ENCODE measurements around the gene HAAO.
A peak's percentile ranks its signal among the peaks of the same experiment; 100 is the strongest.

HAAO gene

DNA sequence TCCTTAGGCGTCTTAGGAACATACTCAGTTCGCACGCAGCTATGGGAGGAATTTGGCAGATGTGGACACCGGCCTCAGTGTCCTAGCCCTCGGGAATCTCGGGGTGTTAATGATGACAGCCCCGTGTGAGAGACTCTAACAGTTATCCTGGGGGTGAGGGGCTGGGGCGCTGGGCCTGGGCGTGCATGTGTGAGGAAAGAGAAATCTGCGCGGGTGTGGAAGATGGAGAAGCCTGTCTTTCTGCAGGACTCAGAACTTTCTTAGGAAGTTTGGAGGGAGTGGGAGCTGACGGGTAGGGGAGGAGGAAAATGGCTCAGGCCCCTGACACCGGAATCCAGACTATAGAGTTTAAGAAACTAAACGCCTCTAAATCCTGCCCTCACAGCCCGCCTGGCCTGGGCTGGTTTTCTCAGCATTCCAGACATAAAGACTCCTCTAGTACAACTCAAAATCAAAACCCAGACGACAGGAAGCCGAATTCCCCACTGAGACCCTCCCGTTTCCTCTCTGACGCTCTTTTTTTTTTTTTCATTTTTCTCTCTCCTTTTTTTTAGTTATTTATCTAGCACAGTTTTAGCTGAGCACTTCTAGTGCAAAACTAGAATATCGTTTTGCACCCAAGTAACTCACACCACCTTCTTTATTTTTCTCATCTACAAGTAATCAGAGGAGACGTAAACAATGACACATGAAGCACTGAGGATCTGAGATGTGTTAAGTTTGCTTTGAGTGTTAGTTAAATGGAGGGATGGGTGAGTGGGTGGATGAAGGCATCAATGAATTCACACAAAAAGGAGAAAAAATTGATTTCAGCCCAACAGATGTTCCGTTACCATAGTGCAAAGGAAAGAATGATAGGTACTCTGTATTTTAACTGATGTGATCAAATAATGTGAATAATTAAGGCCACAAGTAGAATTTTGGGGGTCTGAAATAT lies 1.2 kb upstream of the HAAO start:
- no peaks in the 10 kb centered on the region for H4K20me1 ChIP-seq (ENCODE audit: control insufficient read depth, insufficient read depth, low read depth, low read length)
- peak overlapping the region; percentile 49 for H3K4me2 ChIP-seq (ENCODE audit: low read length)
- peaks cover 48% of the 10 kb centered on the region for H3K4me1 ChIP-seq (ENCODE audit: control insufficient read depth, low read length)
- H3K79me2 ChIP-seq (ENCODE audit: control insufficient read depth, low read length) = no peaks in the 10 kb centered on the region
- no peak for TF ChIP-seq EZH2phosphoT487 (IDR thresholded peaks at IDR 0.05; ENCODE audit: borderline replicate concordance, low read length)
- H3K9me2 ChIP-seq (replicated peaks; ENCODE audit: control insufficient read depth, low read length) = no peaks in the 10 kb centered on the region
- peak overlapping the region; percentile 44 for H3K4me3 ChIP-seq (ENCODE audit: low read length)
- H3K9me3 ChIP-seq (ENCODE audit: control insufficient read depth, insufficient read depth, low read length) = no peaks in the 10 kb centered on the region
- peaks cover 3% of the 10 kb centered on the region; the same call in 1 of the 2 replicates for H3F3A ChIP-seq (ENCODE audit: control insufficient read depth, insufficient read depth)
- H3K36me3 ChIP-seq (ENCODE audit: control insufficient read depth, low read length) = no peaks in the 10 kb centered on the region
- peaks cover 31% of the 10 kb centered on the region for H3K27me3 ChIP-seq (ENCODE audit: control insufficient read depth, low read length)
- H3K27ac ChIP-seq (ENCODE audit: low read depth, low read length) = no peak overlapping the region

DNA sequence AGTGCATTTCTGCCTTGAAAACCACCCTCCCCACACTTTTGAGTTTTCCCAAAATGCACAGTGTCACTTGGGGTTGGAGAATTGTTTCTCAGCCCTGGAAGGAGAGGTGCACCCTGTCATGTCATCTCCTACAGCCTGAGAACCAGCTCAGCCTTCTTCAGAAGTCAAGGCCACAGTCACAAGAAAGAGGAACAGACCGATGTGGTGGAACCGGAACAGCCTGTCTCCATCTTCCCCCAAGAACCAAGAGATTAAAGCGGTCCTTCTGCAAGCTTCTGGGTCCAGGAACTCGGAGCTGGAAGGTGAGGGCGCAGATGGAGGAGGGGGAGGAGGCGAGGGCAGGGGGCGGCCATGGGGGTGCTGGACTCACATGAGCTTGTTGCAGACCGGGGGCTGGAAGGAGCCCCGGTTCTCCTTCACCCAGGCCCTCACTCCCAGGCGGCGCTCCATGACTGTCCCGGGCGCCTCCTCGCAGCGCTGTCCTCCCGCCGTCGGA lies 248 bp downstream of the HAAO start:
- no peaks in the 10 kb centered on the region for H3K9me3 ChIP-seq (ENCODE audit: control insufficient read depth, insufficient read depth, low read length)
- no peaks in the 10 kb centered on the region for H3K36me3 ChIP-seq (ENCODE audit: control insufficient read depth, low read length)
- no peaks in the 10 kb centered on the region for H3K9me2 ChIP-seq (replicated peaks; ENCODE audit: control insufficient read depth, low read length)
- H3K79me2 ChIP-seq (ENCODE audit: control insufficient read depth, low read length) = no peaks in the 10 kb centered on the region
- TF ChIP-seq EZH2phosphoT487 (IDR thresholded peaks at IDR 0.05; ENCODE audit: borderline replicate concordance, low read length) = no peak
- TF ChIP-seq, protein P1, sequence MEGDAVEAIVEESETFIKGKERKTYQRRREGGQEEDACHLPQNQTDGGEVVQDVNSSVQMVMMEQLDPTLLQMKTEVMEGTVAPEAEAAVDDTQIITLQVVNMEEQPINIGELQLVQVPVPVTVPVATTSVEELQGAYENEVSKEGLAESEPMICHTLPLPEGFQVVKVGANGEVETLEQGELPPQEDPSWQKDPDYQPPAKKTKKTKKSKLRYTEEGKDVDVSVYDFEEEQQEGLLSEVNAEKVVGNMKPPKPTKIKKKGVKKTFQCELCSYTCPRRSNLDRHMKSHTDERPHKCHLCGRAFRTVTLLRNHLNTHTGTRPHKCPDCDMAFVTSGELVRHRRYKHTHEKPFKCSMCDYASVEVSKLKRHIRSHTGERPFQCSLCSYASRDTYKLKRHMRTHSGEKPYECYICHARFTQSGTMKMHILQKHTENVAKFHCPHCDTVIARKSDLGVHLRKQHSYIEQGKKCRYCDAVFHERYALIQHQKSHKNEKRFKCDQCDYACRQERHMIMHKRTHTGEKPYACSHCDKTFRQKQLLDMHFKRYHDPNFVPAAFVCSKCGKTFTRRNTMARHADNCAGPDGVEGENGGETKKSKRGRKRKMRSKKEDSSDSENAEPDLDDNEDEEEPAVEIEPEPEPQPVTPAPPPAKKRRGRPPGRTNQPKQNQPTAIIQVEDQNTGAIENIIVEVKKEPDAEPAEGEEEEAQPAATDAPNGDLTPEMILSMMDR (IDR thresholded peaks at IDR 0.05; ENCODE audit: low read depth, low read length, poor library complexity, severe bottlenecking) = no peak
- peaks cover 46% of the 10 kb centered on the region for H3K4me1 ChIP-seq (ENCODE audit: control insufficient read depth, low read length)
- peaks cover 3% of the 10 kb centered on the region; the same call in 1 of the 2 replicates for H3F3A ChIP-seq (ENCODE audit: control insufficient read depth, insufficient read depth)
- H4K20me1 ChIP-seq (ENCODE audit: control insufficient read depth, insufficient read depth, low read depth, low read length) = no peaks in the 10 kb centered on the region
- peak overlapping the region; percentile 44 for H3K4me3 ChIP-seq (ENCODE audit: low read length)
- H3K4me2 ChIP-seq (ENCODE audit: low read length) = peak overlapping the region; percentile 49
- peaks cover 31% of the 10 kb centered on the region for H3K27me3 ChIP-seq (ENCODE audit: control insufficient read depth, low read length)
- no peak overlapping the region for H3K27ac ChIP-seq (ENCODE audit: low read depth, low read length)

DNA sequence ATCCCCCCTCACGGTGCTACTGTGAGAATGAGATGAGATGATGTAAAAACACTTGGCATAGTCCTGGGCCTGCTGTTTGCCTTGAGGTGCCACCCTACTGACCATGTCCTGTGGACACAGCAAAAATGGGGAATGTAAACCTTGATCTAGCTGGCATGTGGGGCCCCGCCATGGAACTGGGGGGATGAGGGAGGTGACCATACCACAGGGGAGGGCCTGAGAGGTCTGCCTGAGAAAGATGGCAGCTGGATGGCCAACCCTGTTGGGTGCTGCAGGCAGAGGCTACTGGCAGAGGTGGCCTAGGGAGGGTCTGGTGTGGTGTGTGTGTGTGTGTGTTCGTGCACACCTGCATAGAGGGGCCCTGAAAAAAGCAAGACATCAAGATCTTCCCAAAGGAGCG lies 777 bp downstream of the HAAO start:
- Histone ChIP-seq H4K20me1 (ENCODE audit: control insufficient read depth, insufficient read depth, low read depth, low read length) (no peaks in the 10 kb centered on the region), H3K27me3 (ENCODE audit: control insufficient read depth, low read length) (peaks cover 31% of the 10 kb centered on the region), H3K4me1 (ENCODE audit: control insufficient read depth, low read length) (peaks cover 41% of the 10 kb centered on the region), H3K4me2 (ENCODE audit: low read length) (no peak overlapping the region), H3K27ac (ENCODE audit: low read depth, low read length) (no peak overlapping the region), H3K36me3 (ENCODE audit: control insufficient read depth, low read length) (no peaks in the 10 kb centered on the region), H3K9me2 (replicated peaks; ENCODE audit: control insufficient read depth, low read length) (no peaks in the 10 kb centered on the region), H3K4me3 (ENCODE audit: low read length) (no peak overlapping the region; the same call in 1 of the 2 replicates), H3K9me3 (ENCODE audit: control insufficient read depth, insufficient read depth, low read length) (no peaks in the 10 kb centered on the region), H3K79me2 (ENCODE audit: control insufficient read depth, low read length) (no peaks in the 10 kb centered on the region), H3F3A (ENCODE audit: control insufficient read depth, insufficient read depth) (peaks cover 3% of the 10 kb centered on the region; the same call in 1 of the 2 replicates)
- TF ChIP-seq, protein P1 (IDR thresholded peaks at IDR 0.05; ENCODE audit: low read depth, low read length, poor library complexity, severe bottlenecking) = no peak
- TF ChIP-seq EZH2phosphoT487 (IDR thresholded peaks at IDR 0.05; ENCODE audit: borderline replicate concordance, low read length) = no peak

DNA sequence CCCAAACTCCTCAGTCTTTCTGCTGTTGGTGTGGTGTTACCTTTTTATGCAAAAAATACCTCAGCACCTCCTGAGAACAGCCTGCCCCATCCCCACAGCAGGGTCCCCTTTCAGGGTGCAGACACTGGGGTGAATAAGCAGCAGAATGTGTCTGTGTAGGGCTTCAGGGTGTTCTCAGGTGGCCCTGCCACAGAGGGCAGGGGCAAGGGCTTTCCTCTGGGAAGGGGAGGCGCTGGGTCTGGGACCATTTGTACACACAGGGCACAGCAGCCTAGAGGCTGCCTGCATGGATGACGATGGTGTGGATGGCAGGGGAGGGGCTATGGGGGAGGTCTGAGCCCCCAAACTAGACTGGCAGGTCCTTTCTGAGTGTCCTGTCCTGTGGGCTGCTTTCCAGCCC lies 2.6 kb downstream of the HAAO start:
- Histone ChIP-seq H3K4me1 (ENCODE audit: control insufficient read depth, low read length) (peaks cover 23% of the 10 kb centered on the region), H3K4me3 (ENCODE audit: low read length) (no peak overlapping the region), H3K9me3 (ENCODE audit: control insufficient read depth, insufficient read depth, low read length) (no peaks in the 10 kb centered on the region), H3K27me3 (ENCODE audit: control insufficient read depth, low read length) (peaks cover 31% of the 10 kb centered on the region), H3K4me2 (ENCODE audit: low read length) (no peak overlapping the region), H3F3A (ENCODE audit: control insufficient read depth, insufficient read depth) (no peaks in the 10 kb centered on the region), H3K36me3 (ENCODE audit: control insufficient read depth, low read length) (no peaks in the 10 kb centered on the region), H3K79me2 (ENCODE audit: control insufficient read depth, low read length) (no peaks in the 10 kb centered on the region), H3K9me2 (replicated peaks; ENCODE audit: control insufficient read depth, low read length) (no peaks in the 10 kb centered on the region), H3K27ac (ENCODE audit: low read depth, low read length) (no peak overlapping the region), H4K20me1 (ENCODE audit: control insufficient read depth, insufficient read depth, low read depth, low read length) (no peaks in the 10 kb centered on the region)
- TF ChIP-seq EZH2phosphoT487 (IDR thresholded peaks at IDR 0.05; ENCODE audit: borderline replicate concordance, low read length) = no peak
- TF ChIP-seq, protein P1 (IDR thresholded peaks at IDR 0.05; ENCODE audit: low read depth, low read length, poor library complexity, severe bottlenecking) = no peak
